Lower lobe of right lung (tissue), 2 donors: ENCODE measurements around the gene KRT79. TPM values are rescaled to one million over a fixed set of nuclear protein-coding genes. Genes with fewer than 3 reads are reported as not detected.

Experiments used
- ATAC-seq, 2 donors: fragments of 200-7000 bp; cut with Tn5 transposase; one replicate each; pipeline ENCODE4 v1.9.1; 2020 to 2022; ENCODE audit warnings: mild to moderate bottlenecking in 2 of 2, moderate library complexity in 2 of 2
- DNase-seq: peaks from one replicate; pipeline ENCODE4 v3.0.0-alpha.2; 2020
- H3K27ac ChIP-seq: fragments of 200-600 bp; one replicate; pipeline ENCODE4 v1.8.0; 2022
- H3K27me3 ChIP-seq: fragments of 200-600 bp; one replicate; pipeline ENCODE4 v1.8.0; 2022; ENCODE audit warnings: low read depth
- H3K36me3 ChIP-seq: fragments of 200-600 bp; one replicate; pipeline ENCODE4 v1.8.0; 2022; ENCODE audit warnings: mild to moderate bottlenecking
- H3K4me1 ChIP-seq: fragments of 200-600 bp; one replicate; pipeline ENCODE4 v1.8.0; 2022
- H3K4me3 ChIP-seq: fragments of 200-600 bp; one replicate; pipeline ENCODE4 v1.8.0; 2022; ENCODE audit warnings: mild to moderate bottlenecking
- H3K9me3 ChIP-seq: fragments of 200-600 bp; one replicate; pipeline ENCODE4 v1.8.0; 2022
- CTCF ChIP-seq: fragments of 200-600 bp; IDR thresholded peaks from one replicate; pipeline ENCODE4 v1.8.0; 2022; ENCODE audit warnings: antibody characterized with exemption, mild to moderate bottlenecking
- intact Hi-C: fragments of 100-400 bp; cut with DNase I; formaldehyde crosslinking; loops from one replicate; pipeline ENCODE4 v1.11.0; 2022
- total RNA-seq: library from RNA; stranded (reverse); fragmentation: NEBNext Ultra II Directional; extraction: Animal tissue kit (Norgen Biotek cat#: 25700); gene quantifications from one replicate; pipeline ENCODE4 v1.2.1, GENCODE V29; 2021
- donor health status: DM: no; HTN: yes; CAD: no; lungs with severe emphysema.

The KRT79 gene
- total RNA-seq, 1 donor from 2014 or later = 3.9 TPM

GRCh38 chr12:52810554-52810953 lies 23.6 kb downstream of the KRT79 start:
- no peak for DNase-seq
- intact Hi-C loops = no loop called here
- no peak overlapping the region for H3K4me3 ChIP-seq

GRCh38 chr12:52809166-52809565 lies 24.9 kb downstream of the KRT79 start:
- no peak overlapping the region for H3K27ac ChIP-seq
- no peak overlapping the region for H3K4me3 ChIP-seq
- no peak for ATAC-seq
- no peaks in the 10 kb centered on the region for H3K9me3 ChIP-seq
- TF ChIP-seq CTCF = no peak
- no peaks in the 10 kb centered on the region for H3K36me3 ChIP-seq
- H3K4me1 ChIP-seq = peaks cover 7% of the 10 kb centered on the region
- no peak for DNase-seq
- intact Hi-C loops = no loop called here
- H3K27me3 ChIP-seq = peaks cover 34% of the 10 kb centered on the region

More at GRCh38 chr12:52810554-52810953, 23.6 kb downstream of the KRT79 start:
- H3K27ac ChIP-seq = no peak overlapping the region
- H3K36me3 ChIP-seq = no peaks in the 10 kb centered on the region
- peaks cover 8% of the 10 kb centered on the region for H3K4me1 ChIP-seq
- peaks cover 32% of the 10 kb centered on the region for H3K27me3 ChIP-seq
- no peak for TF ChIP-seq CTCF
- H3K9me3 ChIP-seq = no peaks in the 10 kb centered on the region
- ATAC-seq = no peak

GRCh38 chr12:52808573-52809160 lies 25.4 kb downstream of the KRT79 start:
- intact Hi-C loops = no loop called here
- H3K4me1 ChIP-seq = peaks cover 2% of the 10 kb centered on the region
- no peak for DNase-seq
- no peaks in the 10 kb centered on the region for H3K9me3 ChIP-seq
- no peak overlapping the region for H3K27ac ChIP-seq
- no peak overlapping the region for H3K4me3 ChIP-seq
- peaks cover 34% of the 10 kb centered on the region for H3K27me3 ChIP-seq
- no peak for TF ChIP-seq CTCF
- no peak for ATAC-seq
- no peaks in the 10 kb centered on the region for H3K36me3 ChIP-seq

- no peak for TF ChIP-seq CTCF
- no peak overlapping the region for H3K27ac ChIP-seq
- no peaks in the 10 kb centered on the region for H3K9me3 ChIP-seq
- no peaks in the 10 kb centered on the region for H3K4me1 ChIP-seq
- intact Hi-C loops = no loop called here
- DNase-seq (no peak), ATAC-seq (no peak)
- H3K27me3 ChIP-seq = peaks cover 34% of the 10 kb centered on the region
- no peaks in the 10 kb centered on the region for H3K36me3 ChIP-seq
- no peak overlapping the region for H3K4me3 ChIP-seq
Observed at GRCh38 chr12:52807544-52808470, 26.3 kb downstream of the KRT79 start.

GRCh38 chr12:52806821-52807543 lies 27.1 kb downstream of the KRT79 start:
- intact Hi-C loops = no loop called here
- no peaks in the 10 kb centered on the region for H3K4me1 ChIP-seq
- no peaks in the 10 kb centered on the region for H3K9me3 ChIP-seq
- ATAC-seq (no peak), DNase-seq (no peak)
- no peak overlapping the region for H3K4me3 ChIP-seq
- H3K27me3 ChIP-seq = peaks cover 34% of the 10 kb centered on the region
- no peak for TF ChIP-seq CTCF
- no peaks in the 10 kb centered on the region for H3K36me3 ChIP-seq
- H3K27ac ChIP-seq = no peak overlapping the region
